Osteocyte (in vitro differentiated cells): ENCODE measurements around the gene TRIM32. TPM values are rescaled to one million over a fixed set of nuclear protein-coding genes. Genes with fewer than 3 reads are reported as not detected.
A peak's percentile ranks its signal among the peaks of the same experiment; 100 is the strongest.

ENCODE experiments used
- DNase-seq: peaks from one replicate; pipeline ENCODE4 v3.0.0; 2021; ENCODE audit warnings: mixed read lengths; ENCODE audit not compliant: unreplicated experiment; ENCODE audit errors: extremely low spot score
- H3K27ac Mint-ChIP-seq: one replicate; pipeline ENCODE4 v1.8.0; 2021; ENCODE audit warnings: mild to moderate bottlenecking, mixed read lengths; ENCODE audit not compliant: unreplicated experiment
- H3K27me3 Mint-ChIP-seq: one replicate; pipeline ENCODE4 v1.8.0; 2021; ENCODE audit warnings: mixed read lengths; ENCODE audit not compliant: unreplicated experiment
- H3K36me3 Mint-ChIP-seq: one replicate; pipeline ENCODE4 v1.8.0; 2021; ENCODE audit warnings: mixed read lengths; ENCODE audit not compliant: unreplicated experiment
- H3K4me1 Mint-ChIP-seq: one replicate; pipeline ENCODE4 v1.8.0; 2021; ENCODE audit warnings: mixed read lengths; ENCODE audit not compliant: unreplicated experiment
- H3K4me3 Mint-ChIP-seq: one replicate; pipeline ENCODE4 v1.8.0; 2021; ENCODE audit warnings: mild to moderate bottlenecking, moderate library complexity, mixed read lengths; ENCODE audit not compliant: unreplicated experiment
- H3K9me3 Mint-ChIP-seq: one replicate; pipeline ENCODE4 v1.8.0; 2021; ENCODE audit warnings: mixed read lengths; ENCODE audit not compliant: unreplicated experiment
- CTCF ChIP-seq: fragments of 200-600 bp; sonication (generic); IDR thresholded peaks from 2 replicates; pipeline ENCODE4 v1.5.0; 2021; ENCODE audit warnings: antibody characterized with exemption, mild to moderate bottlenecking, moderate library complexity
- total RNA-seq: library from RNA; stranded (reverse); gene quantifications from 2 replicates; pipeline ENCODE4 v1.2.1, GENCODE V29; 2021

TRIM32 gene
- total RNA-seq, 1 donor from 2014 or later = 38.9 TPM

- Mint-ChIP-seq H3K36me3 (peaks cover 25% of the 10 kb centered on the region), H3K4me3 (no peak overlapping the region), H3K9me3 (peaks cover 7% of the 10 kb centered on the region), H3K4me1 (peaks cover 14% of the 10 kb centered on the region), H3K27ac (no peak overlapping the region), H3K27me3 (no peaks in the 10 kb centered on the region)
- no peak for DNase-seq
- no peak for TF ChIP-seq CTCF
Measured at GRCh38 chr9:116704470-116704869, 17.4 kb downstream of the TRIM32 start.

- H3K27ac Mint-ChIP-seq = no peak overlapping the region
- TF ChIP-seq CTCF = no peak
- no peaks in the 10 kb centered on the region for H3K27me3 Mint-ChIP-seq
- H3K4me3 Mint-ChIP-seq = no peak overlapping the region
- H3K36me3 Mint-ChIP-seq = peaks cover 19% of the 10 kb centered on the region
- no peak for DNase-seq
- peaks cover 7% of the 10 kb centered on the region for H3K9me3 Mint-ChIP-seq
- peaks cover 14% of the 10 kb centered on the region for H3K4me1 Mint-ChIP-seq
Measured at GRCh38 chr9:116705531-116705930, 18.4 kb downstream of the TRIM32 start.

- Mint-ChIP-seq H3K36me3 (peaks cover 11% of the 10 kb centered on the region), H3K27ac (peak overlapping the region; percentile 47), H3K9me3 (peaks cover 7% of the 10 kb centered on the region), H3K27me3 (no peaks in the 10 kb centered on the region), H3K4me1 (peaks cover 9% of the 10 kb centered on the region), H3K4me3 (no peak overlapping the region)
- TF ChIP-seq CTCF = no peak
- DNase-seq = no peak
Measured at GRCh38 chr9:116706310-116707290, 19.5 kb downstream of the TRIM32 start.

GRCh38 chr9:116712781-116713180 is 25.7 kb downstream of the TRIM32 start:
- no peak overlapping the region for H3K27ac Mint-ChIP-seq
- H3K4me1 Mint-ChIP-seq = peaks cover 9% of the 10 kb centered on the region
- no peak for DNase-seq
- no peaks in the 10 kb centered on the region for H3K9me3 Mint-ChIP-seq
- no peaks in the 10 kb centered on the region for H3K36me3 Mint-ChIP-seq
- H3K27me3 Mint-ChIP-seq = no peaks in the 10 kb centered on the region
- no peak for TF ChIP-seq CTCF
- no peak overlapping the region for H3K4me3 Mint-ChIP-seq

- H3K27ac Mint-ChIP-seq = no peak overlapping the region
- H3K36me3 Mint-ChIP-seq = no peaks in the 10 kb centered on the region
- H3K4me3 Mint-ChIP-seq = no peak overlapping the region
- H3K4me1 Mint-ChIP-seq = peaks cover 13% of the 10 kb centered on the region
- TF ChIP-seq CTCF = no peak
- no peak for DNase-seq
- no peaks in the 10 kb centered on the region for H3K27me3 Mint-ChIP-seq
- no peaks in the 10 kb centered on the region for H3K9me3 Mint-ChIP-seq
Measured at GRCh38 chr9:116713271-116713670, 26.2 kb downstream of the TRIM32 start.
